Tibial nerve (tissue), 3 donors: ENCODE results near the gene SPRY4.

Experiments used
- CTCF ChIP-seq, 5 experiments: fragments of 200-600 bp in 3 of 5; fragments of 450-650 bp in 2 of 5; sonication (generic) in 3 of 5; IDR thresholded peaks; one replicate each; pipeline ENCODE4 v1.5.1; 2016 to 2019; ENCODE audit warnings: antibody characterized with exemption in 5 of 5, mild to moderate bottlenecking in 3 of 5, moderate library complexity in 2 of 5
- POLR2A ChIP-seq, 2 donors: fragments of 450-650 bp; IDR thresholded peaks; one replicate each; pipeline ENCODE4 v1.6.1; 2017; ENCODE audit warnings: antibody characterized with exemption in 2 of 2, mild to moderate bottlenecking in 2 of 2, moderate library complexity in 2 of 2

DNA sequence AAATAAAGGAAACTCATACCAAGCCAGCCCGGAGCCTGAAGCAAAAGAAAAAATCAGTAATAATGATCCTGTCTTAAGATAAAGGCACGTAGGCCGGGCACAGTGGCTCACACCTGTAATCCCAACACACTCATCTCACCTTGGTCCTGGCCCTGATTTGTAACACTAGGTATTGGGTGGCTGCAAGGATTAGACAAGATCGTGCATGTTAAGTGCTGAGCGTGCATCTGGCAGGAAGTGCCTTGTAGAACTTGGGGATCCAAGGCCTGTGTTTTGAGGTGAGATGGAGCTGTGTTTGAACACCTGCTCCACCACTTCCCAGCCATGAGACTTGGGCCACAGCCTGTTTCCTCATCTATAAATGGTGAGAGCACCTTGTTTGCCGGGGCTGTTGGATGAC is 41.5 kb downstream of the SPRY4 start:
- TF ChIP-seq CTCF (IDR thresholded peaks at IDR 0.05) (no peak), POLR2A (IDR thresholded peaks at IDR 0.05) (no peak)
